ENCODE measurements around the gene DNAJC11. TPM values are rescaled to one million over a fixed set of nuclear protein-coding genes. Genes with fewer than 3 reads are reported as not detected.

Gene DNAJC11
- total RNA-seq, 3 donors from 2014 or later (not counting 1 experiment from before 2014, with no cell fraction given): 28.7 to 40.1 (median 36.2) TPM

- intact Hi-C loops (cut with micrococcal nuclease): no loop called here
- Mint-ChIP-seq H3K36me3 (no peaks in the 10 kb centered on the region), H3K4me1 (peaks cover 50 to 55% of the 10 kb centered on the region in 2 donors), H3K27ac (peak overlapping the region; percentile 93 to 99), H3K27me3 (ENCODE audit: low read depth in 2 of 2) (no peaks in the 10 kb centered on the region), H3K9me3 (no peaks in the 10 kb centered on the region), H3K4me3 (peak overlapping the region; percentile 98)
- H3K4me1 ChIP-seq (ENCODE audit: control insufficient read depth, insufficient read depth, low read length): peaks cover 54% of the 10 kb centered on the region
- TF ChIP-seq CTCF (IDR thresholded peaks at IDR 0.05): no peak
- H3K27ac ChIP-seq (ENCODE audit: low read length): peak overlapping the region; percentile 54
- H3K4me3 ChIP-seq (ENCODE audit: low read length): peak overlapping the region; percentile 15
- WGBS (ENCODE audit: insufficient coverage): 49% methylated on average over 31 of the region's 31 CpGs
- H3K36me3 ChIP-seq (ENCODE audit: control insufficient read depth, insufficient read depth, low read length): peaks cover 30% of the 10 kb centered on the region
- H3K9me3 ChIP-seq (ENCODE audit: control insufficient read depth, insufficient read depth, low read length): no peaks in the 10 kb centered on the region
- DNase-seq (peak in 1 of 2 donors; percentile 77), ATAC-seq (no peak)
- no peaks in the 10 kb centered on the region for H3K27me3 ChIP-seq (ENCODE audit: control insufficient read depth, insufficient read depth, low read length)
Observed at GRCh38 chr1:6599141-6599975, 102.3 kb downstream of the DNAJC11 start.

- H3K4me3 ChIP-seq (ENCODE audit: low read length): no peak overlapping the region
- ATAC-seq: no peak
- no peak overlapping the region for H3K27ac ChIP-seq (ENCODE audit: low read length)
- DNase-seq: no peak
- no peak overlapping the region for H3K4me3 Mint-ChIP-seq
- peaks cover 43% of the 10 kb centered on the region for H3K4me1 ChIP-seq (ENCODE audit: control insufficient read depth, insufficient read depth, low read length)
- H3K27me3 ChIP-seq (ENCODE audit: control insufficient read depth, insufficient read depth, low read length): no peaks in the 10 kb centered on the region
- peaks cover 38 to 47% of the 10 kb centered on the region in 2 donors for H3K4me1 Mint-ChIP-seq
- peaks cover 42% of the 10 kb centered on the region for H3K36me3 ChIP-seq (ENCODE audit: control insufficient read depth, insufficient read depth, low read length)
- no peaks in the 10 kb centered on the region for H3K27me3 Mint-ChIP-seq (ENCODE audit: low read depth in 2 of 2)
- H3K27ac Mint-ChIP-seq: no peak overlapping the region
- TF ChIP-seq CTCF (IDR thresholded peaks at IDR 0.05): no peak
- H3K9me3 ChIP-seq (ENCODE audit: control insufficient read depth, insufficient read depth, low read length): no peaks in the 10 kb centered on the region
- 95% methylated on average over 6 of the region's 6 CpGs for WGBS (ENCODE audit: insufficient coverage)
- intact Hi-C loops (cut with micrococcal nuclease): no loop called here
- H3K36me3 Mint-ChIP-seq: no peaks in the 10 kb centered on the region
- no peaks in the 10 kb centered on the region for H3K9me3 Mint-ChIP-seq
Observed at GRCh38 chr1:6597777-6598131, 103.9 kb downstream of the DNAJC11 start.

GRCh38 chr1:6596886-6597776, 104.5 kb downstream of the DNAJC11 start:
- 92% methylated on average over 14 of the region's 15 CpGs for WGBS (ENCODE audit: insufficient coverage)
- no peaks in the 10 kb centered on the region for H3K9me3 ChIP-seq (ENCODE audit: control insufficient read depth, insufficient read depth, low read length)
- ATAC-seq: no peak
- no peaks in the 10 kb centered on the region for H3K27me3 Mint-ChIP-seq (ENCODE audit: low read depth in 2 of 2)
- H3K36me3 Mint-ChIP-seq: no peaks in the 10 kb centered on the region
- H3K4me1 ChIP-seq (ENCODE audit: control insufficient read depth, insufficient read depth, low read length): peaks cover 50% of the 10 kb centered on the region
- H3K4me3 ChIP-seq (ENCODE audit: low read length): no peak overlapping the region
- peaks cover 47% of the 10 kb centered on the region for H3K36me3 ChIP-seq (ENCODE audit: control insufficient read depth, insufficient read depth, low read length)
- no peak for DNase-seq
- intact Hi-C loops (cut with micrococcal nuclease): no loop called here
- H3K27me3 ChIP-seq (ENCODE audit: control insufficient read depth, insufficient read depth, low read length): no peaks in the 10 kb centered on the region
- H3K27ac Mint-ChIP-seq: no peak overlapping the region
- no peak for TF ChIP-seq CTCF (IDR thresholded peaks at IDR 0.05)
- H3K9me3 Mint-ChIP-seq: no peaks in the 10 kb centered on the region
- peaks cover 43 to 53% of the 10 kb centered on the region in 2 donors for H3K4me1 Mint-ChIP-seq
- no peak overlapping the region for H3K4me3 Mint-ChIP-seq
- no peak overlapping the region for H3K27ac ChIP-seq (ENCODE audit: low read length)

Measured in natural killer cell (primary cell).